SK-N-SH treated with all-trans-retinoic acid at 6 μM for 48 hours (cell line): ENCODE data around the gene C18orf54.

ENCODE experiments used
- ARNTL ChIP-seq: fragments of 450-650 bp; formaldehyde crosslinking; IDR thresholded peaks from 2 replicates; pipeline ENCODE4 v1.5.0; 2020; ENCODE audit warnings: low read depth, mild to moderate bottlenecking, moderate library complexity, borderline replicate concordance
- CREB5 ChIP-seq: fragments of 250-450 bp; sonication (Bioruptor Pico); IDR thresholded peaks from 2 replicates; pipeline ENCODE4 v1.5.1; 2020; ENCODE audit warnings: low read depth, mild to moderate bottlenecking, moderate library complexity
- CSDC2 ChIP-seq: fragments of 250-450 bp; sonication (Bioruptor Pico); IDR thresholded peaks from 2 replicates; pipeline ENCODE4 v1.5.0; 2020; ENCODE audit warnings: mild to moderate bottlenecking, moderate library complexity
- CSRNP3 ChIP-seq: fragments of 250-450 bp; sonication (Bioruptor Pico); IDR thresholded peaks from 2 replicates; pipeline ENCODE4 v1.5.1; 2021; ENCODE audit warnings: mild to moderate bottlenecking, moderate library complexity
- ESRRG ChIP-seq: fragments of 250-450 bp; sonication (Bioruptor Pico); IDR thresholded peaks from 2 replicates; pipeline ENCODE4 v1.6.1; 2021; ENCODE audit warnings: mild to moderate bottlenecking
- GLIS3 ChIP-seq: fragments of 250-450 bp; sonication (Bioruptor Pico); IDR thresholded peaks from 2 replicates; pipeline ENCODE4 v1.5.0; 2020; ENCODE audit warnings: mild to moderate bottlenecking, moderate library complexity
- PATZ1 ChIP-seq: fragments of 250-450 bp; sonication (Bioruptor Pico); IDR thresholded peaks from 2 replicates; pipeline ENCODE4 v1.8.0; 2020; ENCODE audit warnings: mild to moderate bottlenecking, moderate library complexity, borderline replicate concordance
- RARB ChIP-seq: fragments of 250-450 bp; sonication (Bioruptor Pico); IDR thresholded peaks from 2 replicates; pipeline ENCODE4 v1.8.0; 2021; ENCODE audit warnings: mild to moderate bottlenecking, moderate library complexity
- SNAI2 ChIP-seq: fragments of 250-450 bp; sonication (Bioruptor Pico); IDR thresholded peaks from 2 replicates; pipeline ENCODE4 v1.5.0; 2020; ENCODE audit warnings: mild to moderate bottlenecking, moderate library complexity
- ZC3H10 ChIP-seq: fragments of 250-450 bp; sonication (Bioruptor Pico); IDR thresholded peaks from 2 replicates; pipeline ENCODE4 v1.5.1; 2021; ENCODE audit warnings: mild to moderate bottlenecking, moderate library complexity
- ZFP3 ChIP-seq: fragments of 250-450 bp; sonication (Bioruptor Pico); IDR thresholded peaks from 2 replicates; pipeline ENCODE4 v1.5.0; 2020; ENCODE audit warnings: mild to moderate bottlenecking, moderate library complexity
- ZFP30 ChIP-seq: fragments of 450-650 bp; formaldehyde crosslinking; IDR thresholded peaks from 2 replicates; pipeline ENCODE4 v1.5.0; 2022; ENCODE audit warnings: mild to moderate bottlenecking, moderate library complexity

- TF ChIP-seq CSRNP3 (CRISPR knock-in tag), result no peak
- no peak for TF ChIP-seq PATZ1 (CRISPR knock-in tag)
- TF ChIP-seq ZFP3 (CRISPR knock-in tag), result no peak
- no peak for TF ChIP-seq CSDC2
- TF ChIP-seq SNAI2 (CRISPR knock-in tag), result no peak
- no peak for TF ChIP-seq ESRRG (CRISPR knock-in tag)
- TF ChIP-seq GLIS3 (CRISPR knock-in tag), result no peak
- no peak for TF ChIP-seq RARB
- no peak for TF ChIP-seq ZFP30 (CRISPR knock-in tag)
- TF ChIP-seq ARNTL (CRISPR knock-in tag), result no peak
- no peak for TF ChIP-seq ZC3H10 (CRISPR knock-in tag)
- no peak for TF ChIP-seq CREB5 (CRISPR knock-in tag)
These were observed 19.5 kb upstream of the C18orf54 start for GRCh38 chr18:54338230-54338629.
